Transverse colon (tissue), 4 donors: ENCODE results near the gene TIE1.

Experiments used
- CTCF ChIP-seq, 5 experiments: fragments of 200-600 bp in 3 of 5; fragments of 450-650 bp in 2 of 5; sonication (generic) in 3 of 5; IDR thresholded peaks; 1 replicate in 2 of 5; 2 replicates in 3 of 5; pipeline ENCODE4 v1.5.1; 2016 to 2017; ENCODE audit warnings: antibody characterized with exemption in 5 of 5, inconsistent platforms in 3 of 5, mild to moderate bottlenecking in 2 of 5, moderate library complexity in 1 of 5
- POLR2AphosphoS5 ChIP-seq, 3 donors: sonication (generic); formaldehyde crosslinking; IDR thresholded peaks; one replicate each; pipeline ENCODE4 v1.6.1; 2016; ENCODE audit warnings: antibody characterized with exemption in 3 of 3

- TF ChIP-seq CTCF (IDR thresholded peaks at IDR 0.05): peak; percentile 4 to 69 (median 46)
- TF ChIP-seq POLR2AphosphoS5 (IDR thresholded peaks at IDR 0.05): peak in 2 of 3 donors; percentile 64 to 81
Observed at GRCh38 chr1:43358121-43358745, 57.5 kb downstream of the TIE1 start.
